Trophoblast cell (in vitro differentiated cells and primary cell): ENCODE data around the gene RBM39.
"Not testable (repeated sequence)": the region's sequence is repeated elsewhere in the genome, so short reads cannot be mapped to it uniquely, and the experiment has no call there.

Experiments
- DNase-seq, 2 donors: peaks; one replicate each; pipeline ENCODE4 v3.0.0-alpha.2; 2016
- H2AFZ ChIP-seq: 2 replicates; pipeline ENCODE4 v1.6.1; 2013; ENCODE audit warnings: low read length, moderate library complexity, mild to moderate bottlenecking; ENCODE audit not compliant: insufficient read depth, poor library complexity
- H2AK5ac ChIP-seq: 2 replicates; pipeline ENCODE4 v1.6.1; 2013; ENCODE audit warnings: mild to moderate bottlenecking, low read length
- H2BK120ac ChIP-seq: 2 replicates; pipeline ENCODE4 v1.6.1; 2013; ENCODE audit warnings: low read length, mild to moderate bottlenecking, moderate library complexity; ENCODE audit not compliant: insufficient read depth, poor library complexity
- H2BK12ac ChIP-seq: 2 replicates; pipeline ENCODE4 v1.6.1; 2013; ENCODE audit warnings: mild to moderate bottlenecking, low read length, moderate library complexity
- H2BK5ac ChIP-seq: 2 replicates; pipeline ENCODE4 v1.6.1; 2013; ENCODE audit warnings: low read length, low read depth, moderate library complexity, mild to moderate bottlenecking; ENCODE audit not compliant: poor library complexity
- H3K14ac ChIP-seq: 2 replicates; pipeline ENCODE4 v1.6.1; 2013; ENCODE audit warnings: mild to moderate bottlenecking, low read length
- H3K18ac ChIP-seq: 2 replicates; pipeline ENCODE4 v1.6.1; 2013; ENCODE audit warnings: mild to moderate bottlenecking, low read length
- H3K23ac ChIP-seq: 2 replicates; pipeline ENCODE4 v1.6.1; 2013; ENCODE audit warnings: low read length
- H3K27ac ChIP-seq: 2 replicates; pipeline ENCODE4 v1.5.1; 2013; ENCODE audit warnings: low read depth, mild to moderate bottlenecking, inconsistent platforms, low read length, moderate library complexity
- H3K27me3 ChIP-seq: 2 replicates; pipeline ENCODE4 v1.6.1; 2013; ENCODE audit warnings: inconsistent platforms, mild to moderate bottlenecking, low read length, moderate library complexity; ENCODE audit not compliant: insufficient read depth
- H3K36me3 ChIP-seq, 2 experiments: 1 replicate in 1 of 2; 2 replicates in 1 of 2; pipeline ENCODE4 v1.6.1; 2013; ENCODE audit warnings: low read length in 2 of 2, mild to moderate bottlenecking in 2 of 2, moderate library complexity in 1 of 2; ENCODE audit not compliant: insufficient read depth in 2 of 2, control insufficient read depth in 1 of 2
- H3K4ac ChIP-seq: 2 replicates; pipeline ENCODE4 v1.6.1; 2013; ENCODE audit warnings: low read depth, mild to moderate bottlenecking, low read length, moderate library complexity
- H3K4me1 ChIP-seq, 2 experiments: 1 replicate in 1 of 2; 2 replicates in 1 of 2; pipeline ENCODE4 v1.6.1; 2013; ENCODE audit warnings: low read length in 2 of 2, mild to moderate bottlenecking in 2 of 2, moderate library complexity in 1 of 2; ENCODE audit not compliant: insufficient read depth in 2 of 2, control insufficient read depth in 1 of 2
- H3K4me2 ChIP-seq: 2 replicates; pipeline ENCODE4 v1.6.1; 2013; ENCODE audit warnings: inconsistent platforms, mild to moderate bottlenecking, low read length, moderate library complexity
- H3K4me3 ChIP-seq: 2 replicates; pipeline ENCODE4 v1.5.1; 2013; ENCODE audit warnings: mild to moderate bottlenecking, low read depth, low read length, inconsistent platforms
- H3K79me1 ChIP-seq: one replicate; pipeline ENCODE4 v1.6.1; 2013; ENCODE audit warnings: low read length
- H3K79me2 ChIP-seq: 2 replicates; pipeline ENCODE4 v1.6.1; 2013; ENCODE audit warnings: low read length, mild to moderate bottlenecking; ENCODE audit not compliant: control insufficient read depth, insufficient read depth, poor library complexity
- H3K9ac ChIP-seq: 2 replicates; pipeline ENCODE4 v1.6.1; 2013; ENCODE audit warnings: mild to moderate bottlenecking, low read length
- H3K9me3 ChIP-seq: 2 replicates; pipeline ENCODE4 v1.6.1; 2013; ENCODE audit warnings: low read depth, mild to moderate bottlenecking, control low read depth, inconsistent platforms, low read length; ENCODE audit not compliant: insufficient read depth
- H4K12ac ChIP-seq: 2 replicates; pipeline ENCODE4 v1.6.1; 2013; ENCODE audit warnings: low read depth, mild to moderate bottlenecking, low read length, moderate library complexity
- H4K8ac ChIP-seq: 2 replicates; pipeline ENCODE4 v1.6.1; 2013; ENCODE audit warnings: low read depth, mild to moderate bottlenecking, low read length, moderate library complexity
- H4K91ac ChIP-seq: one replicate; pipeline ENCODE4 v1.6.1; 2013; ENCODE audit warnings: low read depth, mild to moderate bottlenecking, low read length, moderate library complexity
- WGBS: extraction: QIAGEN DNeasy Blood & Tissue Kit; methylation state at CpG from one replicate; pipeline ENCODE4 v1.1.7; 2013; ENCODE audit warnings: missing lambda C conversion rate; ENCODE audit not compliant: insufficient read length, insufficient coverage; ENCODE audit errors: extremely low coverage; 5-methylcytosine and 5-hydroxymethylcytosine counted together

RBM39 gene

DNA sequence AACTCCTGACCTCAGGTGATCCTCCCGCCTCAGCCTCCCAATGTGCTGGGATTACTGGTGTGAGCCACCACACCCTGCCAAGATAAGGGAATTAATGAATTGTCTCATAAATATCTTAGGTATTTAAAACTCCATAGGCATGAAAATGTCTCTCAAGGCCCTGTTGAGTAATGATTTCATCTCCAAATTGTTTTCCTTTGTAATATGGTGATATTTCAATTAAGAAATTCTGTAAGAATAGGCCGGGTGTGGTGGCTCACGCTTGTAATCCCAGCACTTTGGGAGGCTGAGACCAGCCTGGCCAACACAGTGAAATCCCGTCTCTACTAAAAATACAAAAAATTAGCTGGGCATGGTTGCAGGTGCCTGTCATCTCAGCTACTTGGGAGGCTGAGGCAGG, 43.5 kb upstream of the RBM39 start:
- peak; percentile 66 to 86 for DNase-seq
- not testable (repeated sequence) for H3K27ac ChIP-seq, H3K4me2 ChIP-seq, H2AK5ac ChIP-seq, H4K12ac ChIP-seq, H3K14ac ChIP-seq, H4K8ac ChIP-seq, H3K27me3 ChIP-seq, H4K91ac ChIP-seq, H3K36me3 ChIP-seq, H2BK12ac ChIP-seq, H3K4ac ChIP-seq, H2AFZ ChIP-seq, H3K9ac ChIP-seq, H2BK120ac ChIP-seq, H2BK5ac ChIP-seq, H3K4me1 ChIP-seq, H3K4me3 ChIP-seq, H3K23ac ChIP-seq, H3K79me2 ChIP-seq, H3K79me1 ChIP-seq, H3K9me3 ChIP-seq, H3K18ac ChIP-seq
- no CpG with 5 or more reads among the region's 4 CpGs for WGBS

- not testable (repeated sequence) for H2BK5ac ChIP-seq
These were observed 41.8 kb upstream of the RBM39 start for GRCh38 chr20:35783811-35784210.

GRCh38 chr20:35776513-35777101, 34.5 kb upstream of the RBM39 start:
- Histone ChIP-seq H3K27ac (no peak overlapping the region), H3K14ac (no peak overlapping the region), H3K4ac (no peak overlapping the region), H3K9me3 (no peaks in the 10 kb centered on the region), H3K79me2 (peaks cover 3% of the 10 kb centered on the region), H2BK120ac (no peak overlapping the region), H2BK12ac (no peak overlapping the region), H2AK5ac (no peak overlapping the region), H3K4me3 (no peak overlapping the region), H3K79me1 (peaks cover under 1% of the 10 kb centered on the region), H3K36me3 (no peaks in the 10 kb centered on the region), H3K4me1 (peaks cover 3 to 12% of the 10 kb centered on the region in 2 experiments), H2AFZ (no peak overlapping the region), H3K23ac (no peak overlapping the region), H4K91ac (no peak overlapping the region), H3K4me2 (no peak overlapping the region), H3K18ac (no peak overlapping the region), H4K8ac (no peak overlapping the region), H2BK5ac (no peak overlapping the region), H4K12ac (no peak overlapping the region), H3K27me3 (no peaks in the 10 kb centered on the region), H3K9ac (no peak overlapping the region)
- DNase-seq = peak; percentile 64 to 82
- no CpG with 5 or more reads among the region's 4 CpGs for WGBS

More at GRCh38 chr20:35783811-35784210, 41.8 kb upstream of the RBM39 start:
- not testable (repeated sequence) for H3K4ac ChIP-seq, H4K91ac ChIP-seq, H3K23ac ChIP-seq, H3K9me3 ChIP-seq, DNase-seq, H3K79me2 ChIP-seq, H3K36me3 ChIP-seq, H4K8ac ChIP-seq, H2BK120ac ChIP-seq, H2BK12ac ChIP-seq, H3K14ac ChIP-seq, H3K27ac ChIP-seq, H3K79me1 ChIP-seq, H3K4me3 ChIP-seq, H2AFZ ChIP-seq, H3K27me3 ChIP-seq, H3K18ac ChIP-seq, H4K12ac ChIP-seq, H3K4me2 ChIP-seq, H3K9ac ChIP-seq, H2AK5ac ChIP-seq, H3K4me1 ChIP-seq
- WGBS = no CpG with 5 or more reads among the region's 12 CpGs

- no peak overlapping the region for H2AK5ac ChIP-seq
- H2BK5ac ChIP-seq = no peak overlapping the region
- H3K27me3 ChIP-seq = no peaks in the 10 kb centered on the region
- H3K14ac ChIP-seq = no peak overlapping the region
- H3K4me2 ChIP-seq = no peak overlapping the region
- no peak overlapping the region for H3K27ac ChIP-seq
- peaks cover 3% of the 10 kb centered on the region for H3K79me2 ChIP-seq
- no peak overlapping the region for H2BK12ac ChIP-seq
- H4K12ac ChIP-seq = no peak overlapping the region
- no peak overlapping the region for H3K23ac ChIP-seq
- H2BK120ac ChIP-seq = no peak overlapping the region
- no peak overlapping the region for H3K4me3 ChIP-seq
- H3K4me1 ChIP-seq = peaks cover 6 to 16% of the 10 kb centered on the region in 2 experiments
- DNase-seq = no peak
- peaks cover 3% of the 10 kb centered on the region for H3K79me1 ChIP-seq
- no peaks in the 10 kb centered on the region for H3K9me3 ChIP-seq
- no peak overlapping the region for H4K8ac ChIP-seq
- H2AFZ ChIP-seq = no peak overlapping the region
- no peaks in the 10 kb centered on the region for H3K36me3 ChIP-seq
- no peak overlapping the region for H4K91ac ChIP-seq
- WGBS = no CpG with 5 or more reads among the region's 1 CpG
- peak overlapping the region; percentile 70 for H3K4ac ChIP-seq
- no peak overlapping the region for H3K18ac ChIP-seq
- no peak overlapping the region for H3K9ac ChIP-seq
These were observed 32.3 kb upstream of the RBM39 start for GRCh38 chr20:35774391-35774790.
